Osteocyte (in vitro differentiated cells): ENCODE measurements around the gene MRPS2. TPM values are rescaled to one million over a fixed set of nuclear protein-coding genes. Genes with fewer than 3 reads are reported as not detected.

Source experiments
- DNase-seq: peaks from one replicate; pipeline ENCODE4 v3.0.0; 2021; ENCODE audit warnings: mixed read lengths; ENCODE audit not compliant: unreplicated experiment; ENCODE audit errors: extremely low spot score
- H3K27ac Mint-ChIP-seq: one replicate; pipeline ENCODE4 v1.8.0; 2021; ENCODE audit warnings: mild to moderate bottlenecking, mixed read lengths; ENCODE audit not compliant: unreplicated experiment
- H3K27me3 Mint-ChIP-seq: one replicate; pipeline ENCODE4 v1.8.0; 2021; ENCODE audit warnings: mixed read lengths; ENCODE audit not compliant: unreplicated experiment
- H3K36me3 Mint-ChIP-seq: one replicate; pipeline ENCODE4 v1.8.0; 2021; ENCODE audit warnings: mixed read lengths; ENCODE audit not compliant: unreplicated experiment
- H3K4me1 Mint-ChIP-seq: one replicate; pipeline ENCODE4 v1.8.0; 2021; ENCODE audit warnings: mixed read lengths; ENCODE audit not compliant: unreplicated experiment
- H3K4me3 Mint-ChIP-seq: one replicate; pipeline ENCODE4 v1.8.0; 2021; ENCODE audit warnings: mild to moderate bottlenecking, moderate library complexity, mixed read lengths; ENCODE audit not compliant: unreplicated experiment
- H3K9me3 Mint-ChIP-seq: one replicate; pipeline ENCODE4 v1.8.0; 2021; ENCODE audit warnings: mixed read lengths; ENCODE audit not compliant: unreplicated experiment
- total RNA-seq: library from RNA; stranded (reverse); gene quantifications from 2 replicates; pipeline ENCODE4 v1.2.1, GENCODE V29; 2021
- TF ChIP-seq, protein P1 (sequence below): fragments of 200-600 bp; sonication (generic); IDR thresholded peaks from 2 replicates; pipeline ENCODE4 v1.5.0; 2021; ENCODE audit warnings: antibody characterized with exemption, mild to moderate bottlenecking, moderate library complexity

MRPS2 gene
- total RNA-seq, 1 donor from 2014 or later, result 33.4 TPM

DNA sequence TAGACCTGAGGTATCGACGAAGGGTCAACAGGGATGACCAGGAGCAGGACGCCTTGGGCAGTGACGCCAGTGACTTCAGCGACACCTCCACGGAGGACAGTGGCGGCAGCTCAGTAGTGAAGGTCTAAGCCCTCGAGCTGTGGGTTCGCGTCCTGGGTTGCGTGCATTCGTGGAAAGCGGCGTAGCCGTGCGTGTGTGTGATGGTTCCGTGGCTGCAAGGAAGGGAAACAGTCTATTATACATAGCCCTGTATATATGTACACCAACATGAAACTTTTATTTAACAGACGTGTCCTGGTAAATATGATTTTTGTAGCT is 12.5 kb upstream of the MRPS2 start:
- Mint-ChIP-seq H3K27me3 (no peaks in the 10 kb centered on the region), H3K9me3 (no peaks in the 10 kb centered on the region), H3K4me1 (no peaks in the 10 kb centered on the region), H3K36me3 (peaks cover 18% of the 10 kb centered on the region), H3K27ac (no peak overlapping the region), H3K4me3 (no peak overlapping the region)
- DNase-seq, result no peak
- TF ChIP-seq, protein P1, sequence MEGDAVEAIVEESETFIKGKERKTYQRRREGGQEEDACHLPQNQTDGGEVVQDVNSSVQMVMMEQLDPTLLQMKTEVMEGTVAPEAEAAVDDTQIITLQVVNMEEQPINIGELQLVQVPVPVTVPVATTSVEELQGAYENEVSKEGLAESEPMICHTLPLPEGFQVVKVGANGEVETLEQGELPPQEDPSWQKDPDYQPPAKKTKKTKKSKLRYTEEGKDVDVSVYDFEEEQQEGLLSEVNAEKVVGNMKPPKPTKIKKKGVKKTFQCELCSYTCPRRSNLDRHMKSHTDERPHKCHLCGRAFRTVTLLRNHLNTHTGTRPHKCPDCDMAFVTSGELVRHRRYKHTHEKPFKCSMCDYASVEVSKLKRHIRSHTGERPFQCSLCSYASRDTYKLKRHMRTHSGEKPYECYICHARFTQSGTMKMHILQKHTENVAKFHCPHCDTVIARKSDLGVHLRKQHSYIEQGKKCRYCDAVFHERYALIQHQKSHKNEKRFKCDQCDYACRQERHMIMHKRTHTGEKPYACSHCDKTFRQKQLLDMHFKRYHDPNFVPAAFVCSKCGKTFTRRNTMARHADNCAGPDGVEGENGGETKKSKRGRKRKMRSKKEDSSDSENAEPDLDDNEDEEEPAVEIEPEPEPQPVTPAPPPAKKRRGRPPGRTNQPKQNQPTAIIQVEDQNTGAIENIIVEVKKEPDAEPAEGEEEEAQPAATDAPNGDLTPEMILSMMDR, result no peak

DNA sequence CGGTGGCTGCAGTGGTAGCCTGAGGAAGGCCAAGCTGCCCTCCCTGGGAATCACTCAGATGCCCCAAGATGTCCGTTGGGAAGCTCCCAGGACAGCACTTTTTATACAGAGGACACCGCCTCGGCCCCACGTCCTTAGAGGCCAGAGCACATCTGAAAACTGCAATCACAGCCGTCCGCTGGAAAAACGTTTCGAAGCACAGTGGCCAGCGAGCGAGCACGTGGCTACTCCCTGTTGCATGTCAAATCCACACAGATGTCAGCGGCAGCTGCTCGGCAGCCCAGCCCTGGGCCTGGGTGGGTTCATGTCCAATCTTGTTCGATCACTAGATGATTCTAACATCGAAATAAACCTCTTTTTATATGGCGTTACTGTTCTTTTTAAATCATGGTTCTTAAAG is 12.0 kb upstream of the MRPS2 start:
- H3K4me3 Mint-ChIP-seq, result no peak overlapping the region
- DNase-seq, result no peak
- no peaks in the 10 kb centered on the region for H3K9me3 Mint-ChIP-seq
- no peaks in the 10 kb centered on the region for H3K4me1 Mint-ChIP-seq
- TF ChIP-seq, protein P1, result no peak
- no peaks in the 10 kb centered on the region for H3K27me3 Mint-ChIP-seq
- no peak overlapping the region for H3K27ac Mint-ChIP-seq
- H3K36me3 Mint-ChIP-seq, result peaks cover 18% of the 10 kb centered on the region

DNA sequence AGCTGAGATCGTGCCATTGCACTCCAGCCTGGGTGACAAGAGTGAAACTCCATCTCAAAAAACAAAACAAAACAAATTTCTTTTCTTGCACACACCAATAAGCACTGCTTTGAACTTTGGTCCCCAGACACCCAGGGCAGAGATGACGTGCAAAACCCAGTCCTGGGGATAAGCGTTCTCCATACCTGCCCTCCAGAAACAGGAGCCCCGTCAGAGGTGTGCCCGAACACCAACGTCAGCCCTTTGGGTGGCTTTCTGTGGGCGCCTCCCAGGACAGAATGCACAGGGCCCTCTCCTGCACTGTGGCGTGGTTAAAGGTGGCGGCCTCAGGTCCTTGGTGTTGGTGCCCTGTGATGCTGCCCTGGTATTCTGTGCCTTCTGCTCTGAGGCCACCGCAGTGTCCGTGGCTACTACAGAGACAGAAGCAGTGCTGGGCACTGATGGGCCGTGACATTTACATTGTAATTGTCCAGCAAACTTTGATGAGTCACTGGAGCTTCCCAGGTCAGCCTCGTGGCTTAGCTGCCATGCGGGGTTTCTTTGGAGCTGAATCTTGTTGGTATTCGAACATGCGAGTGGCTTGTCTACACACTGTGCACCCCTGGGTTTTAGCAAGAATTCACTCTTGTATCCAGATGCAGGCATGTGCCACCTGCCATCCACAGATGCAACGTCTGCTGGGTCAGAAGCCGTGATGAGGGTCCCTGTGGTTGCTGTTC is 11.1 kb upstream of the MRPS2 start:
- peaks cover 13% of the 10 kb centered on the region for H3K36me3 Mint-ChIP-seq
- no peak overlapping the region for H3K4me3 Mint-ChIP-seq
- H3K27me3 Mint-ChIP-seq, result no peaks in the 10 kb centered on the region
- H3K9me3 Mint-ChIP-seq, result no peaks in the 10 kb centered on the region
- H3K4me1 Mint-ChIP-seq, result no peaks in the 10 kb centered on the region
- DNase-seq, result no peak
- TF ChIP-seq, protein P1, result no peak
- H3K27ac Mint-ChIP-seq, result no peak overlapping the region

DNA sequence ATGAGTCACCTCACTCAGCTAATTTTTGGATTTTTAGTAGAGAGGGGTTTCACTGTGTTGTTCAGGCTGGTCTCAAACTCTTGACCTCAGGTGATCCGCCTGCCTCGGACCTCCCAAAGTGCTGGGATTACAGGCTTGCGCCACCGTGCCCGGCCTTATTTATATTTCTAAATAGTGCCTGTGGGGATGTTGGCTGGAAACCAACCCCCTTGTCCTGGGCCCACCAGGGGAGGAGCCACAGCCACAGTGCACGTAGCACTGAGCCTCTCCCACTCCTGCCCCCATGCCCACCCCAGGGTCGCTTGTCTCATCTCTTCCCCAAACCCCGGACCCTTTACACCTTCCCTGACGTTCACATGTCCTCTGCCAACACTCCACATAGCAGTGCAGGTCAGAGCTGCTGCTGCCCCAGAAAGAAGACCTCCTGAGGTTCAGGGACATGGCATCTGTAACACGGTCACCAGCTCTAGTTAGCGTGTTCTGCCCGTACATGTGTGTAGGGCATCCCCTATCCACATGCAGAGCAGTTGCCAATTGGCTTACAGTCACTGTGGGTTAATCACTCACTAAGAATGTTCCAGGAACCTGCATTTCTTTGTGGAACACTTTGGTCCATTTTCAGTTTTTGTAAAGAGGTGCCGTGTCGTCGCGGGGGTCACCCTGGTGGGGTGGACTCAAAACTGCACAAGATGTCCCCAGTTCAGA is 10.2 kb upstream of the MRPS2 start:
- no peak for DNase-seq
- H3K27ac Mint-ChIP-seq, result no peak overlapping the region
- H3K27me3 Mint-ChIP-seq, result no peaks in the 10 kb centered on the region
- TF ChIP-seq, protein P1, result no peak
- H3K9me3 Mint-ChIP-seq, result no peaks in the 10 kb centered on the region
- H3K4me1 Mint-ChIP-seq, result no peaks in the 10 kb centered on the region
- peaks cover 9% of the 10 kb centered on the region for H3K36me3 Mint-ChIP-seq
- no peak overlapping the region for H3K4me3 Mint-ChIP-seq

DNA sequence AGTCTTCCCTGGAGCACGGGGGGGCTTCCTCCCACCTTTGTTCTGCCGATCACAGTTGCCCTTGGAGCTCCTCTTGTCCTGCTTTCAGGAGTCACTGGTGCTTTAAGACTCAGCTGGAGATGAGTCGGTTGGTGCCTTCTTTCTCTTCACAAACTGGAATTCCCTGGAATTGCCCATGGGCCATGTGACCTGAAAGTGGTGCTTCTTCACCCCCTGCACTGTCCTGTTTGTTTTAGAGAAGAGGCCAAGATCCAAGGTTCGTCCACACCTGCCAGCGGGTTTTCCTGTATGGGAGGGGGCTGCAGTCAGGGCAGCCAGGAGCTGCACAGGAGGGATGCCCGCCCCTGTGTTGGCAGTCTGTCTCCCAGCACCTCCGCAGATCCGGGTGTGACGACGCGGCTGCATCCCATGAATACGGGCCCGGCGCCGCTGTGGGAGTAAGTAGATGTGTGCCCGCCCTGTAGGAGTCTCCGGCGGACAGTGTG is 9.5 kb upstream of the MRPS2 start:
- Mint-ChIP-seq H3K36me3 (peaks cover 4% of the 10 kb centered on the region), H3K4me3 (no peak overlapping the region)
- DNase-seq, result no peak

More for the DNA sequence above, 9.5 kb upstream of the MRPS2 start:
- TF ChIP-seq, protein P1, result no peak
- Mint-ChIP-seq H3K27me3 (no peaks in the 10 kb centered on the region), H3K27ac (no peak overlapping the region), H3K4me1 (no peaks in the 10 kb centered on the region), H3K9me3 (no peaks in the 10 kb centered on the region)
